Muscle layer of colon (tissue), 2 donors: ENCODE data around the gene PFKP.

Experiments used
- H3K27ac ChIP-seq: one replicate; pipeline ENCODE4 v1.7.0; 2013; ENCODE audit warnings: low read depth, mild to moderate bottlenecking, low read length, moderate library complexity
- H3K27me3 ChIP-seq, 2 donors: one replicate each; pipeline ENCODE4 v1.7.0; 2013; ENCODE audit warnings: low read length in 2 of 2, mild to moderate bottlenecking in 2 of 2; ENCODE audit not compliant: insufficient read depth in 2 of 2, control insufficient read depth in 1 of 2
- H3K36me3 ChIP-seq: one replicate; pipeline ENCODE4 v1.7.0; 2013; ENCODE audit warnings: mild to moderate bottlenecking, low read length; ENCODE audit not compliant: insufficient read depth
- H3K4me1 ChIP-seq: one replicate; pipeline ENCODE4 v1.7.0; 2013; ENCODE audit warnings: mild to moderate bottlenecking, low read length; ENCODE audit not compliant: insufficient read depth
- H3K4me3 ChIP-seq, 2 donors: one replicate each; pipeline ENCODE4 v1.7.0; 2013; ENCODE audit warnings: low read length in 2 of 2, low read depth in 1 of 2, mild to moderate bottlenecking in 1 of 2, moderate library complexity in 1 of 2
- H3K9ac ChIP-seq: one replicate; pipeline ENCODE4 v1.7.0; 2013; ENCODE audit warnings: low read length
- H3K9me3 ChIP-seq: one replicate; pipeline ENCODE4 v1.7.0; 2013; ENCODE audit warnings: mild to moderate bottlenecking, low read length
- donor health status: abdominal sarcoma.
- donor health status: Adenocarcinoma of cecum.

PFKP gene

DNA sequence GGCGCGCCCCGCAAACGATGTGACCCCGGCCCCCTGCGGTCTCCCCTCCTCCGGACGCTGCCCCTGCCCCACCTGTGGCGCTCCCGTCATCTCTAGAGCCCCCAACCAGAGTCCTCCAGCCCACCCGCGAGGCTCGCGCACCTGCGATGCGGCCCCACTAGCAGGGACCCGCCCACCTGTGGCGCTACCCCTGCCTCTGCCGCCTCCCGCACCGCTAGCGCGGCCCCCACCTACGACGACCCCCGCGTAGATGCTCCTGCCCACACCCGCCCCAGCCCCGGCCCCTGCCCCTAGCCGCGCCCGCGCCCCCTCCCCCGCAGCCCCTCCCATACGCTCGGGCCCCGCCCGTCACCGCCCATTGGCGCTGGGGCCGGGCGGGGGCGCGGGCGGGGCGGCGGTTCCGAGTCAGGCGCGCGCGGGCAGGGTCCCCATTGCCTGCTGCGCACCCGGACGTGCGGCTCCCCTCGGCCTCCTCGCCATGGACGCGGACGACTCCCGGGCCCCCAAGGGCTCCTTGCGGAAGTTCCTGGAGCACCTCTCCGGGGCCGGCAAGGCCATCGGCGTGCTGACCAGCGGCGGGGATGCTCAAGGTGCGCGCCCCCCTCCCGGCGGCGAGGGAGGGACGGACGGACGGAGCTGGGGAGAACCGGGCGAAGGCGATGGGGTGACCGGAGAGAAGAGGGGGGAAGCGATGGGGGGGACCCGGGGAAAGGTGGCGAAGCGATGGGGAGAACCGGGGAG lies at the start of gene PFKP:
Gene PFKP (plus strand): TSS at position 431 of the 741 bp plus-strand sequence. CDS start 48 bp downstream, at position 479.
- Histone ChIP-seq H3K36me3 (no peaks in the 10 kb centered on the region), H3K9ac (peak within 1 kb of the TSS; percentile 33), H3K27ac (peak within 1 kb of the TSS; percentile 72), H3K4me1 (peaks cover 6% of the 10 kb centered on the region), H3K4me3 (peak within 1 kb of the TSS; percentile 70 to 89), H3K9me3 (no peaks in the 10 kb centered on the region), H3K27me3 (peaks cover 5 to 20% of the 10 kb centered on the region in 2 donors)

DNA sequence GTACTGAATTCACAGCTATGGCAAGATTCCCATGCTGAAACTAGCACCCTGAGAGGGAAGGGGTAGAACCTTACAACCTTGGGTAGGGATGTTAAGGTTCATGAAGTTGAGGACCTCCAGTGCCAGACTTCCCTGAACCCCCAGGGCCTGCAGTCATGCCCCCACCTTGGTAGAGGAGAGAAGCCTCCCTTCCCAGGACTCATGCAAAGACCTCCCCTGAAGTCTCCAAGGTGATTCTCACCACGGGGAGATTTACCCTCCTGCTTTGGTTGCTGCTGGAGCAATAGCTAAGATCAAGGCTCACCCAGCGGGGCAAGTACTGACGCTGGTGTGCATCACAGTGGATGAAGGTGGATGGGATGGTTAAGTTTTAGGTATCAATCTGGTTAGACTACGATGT lies 49.1 kb upstream of the PFKP start:
- Histone ChIP-seq H3K4me1 (no peaks in the 10 kb centered on the region), H3K4me3 (no peak overlapping the region), H3K9me3 (no peaks in the 10 kb centered on the region), H3K27me3 (peaks cover 0 to under 1% of the 10 kb centered on the region in 2 donors), H3K36me3 (no peaks in the 10 kb centered on the region), H3K9ac (no peak overlapping the region), H3K27ac (no peak overlapping the region)

DNA sequence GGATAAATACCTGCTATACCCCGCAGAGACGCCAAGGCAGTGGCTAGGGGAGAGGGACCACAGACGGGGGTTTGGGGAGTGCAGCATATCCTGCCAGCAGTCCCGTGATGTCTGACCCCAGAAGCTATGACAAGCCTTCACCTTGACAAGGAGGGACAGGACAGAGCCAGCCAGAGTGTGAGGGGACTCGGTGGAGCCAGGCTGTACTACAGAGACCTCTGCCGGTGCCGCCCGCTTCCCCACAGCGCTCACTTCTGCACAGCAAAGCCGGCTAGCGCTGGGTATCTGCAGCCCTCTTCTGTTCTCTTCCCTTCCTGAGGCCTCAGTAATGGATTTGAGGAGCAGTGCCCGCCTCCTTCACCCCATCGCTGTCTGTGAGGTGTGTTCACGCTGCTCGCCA lies 47.0 kb upstream of the PFKP start:
- no peak overlapping the region for H3K9ac ChIP-seq
- no peaks in the 10 kb centered on the region for H3K4me1 ChIP-seq
- no peak overlapping the region for H3K27ac ChIP-seq
- no peaks in the 10 kb centered on the region for H3K36me3 ChIP-seq
- peaks cover 0 to 3% of the 10 kb centered on the region in 2 donors for H3K27me3 ChIP-seq
- H3K9me3 ChIP-seq, result no peaks in the 10 kb centered on the region
- no peak overlapping the region for H3K4me3 ChIP-seq

DNA sequence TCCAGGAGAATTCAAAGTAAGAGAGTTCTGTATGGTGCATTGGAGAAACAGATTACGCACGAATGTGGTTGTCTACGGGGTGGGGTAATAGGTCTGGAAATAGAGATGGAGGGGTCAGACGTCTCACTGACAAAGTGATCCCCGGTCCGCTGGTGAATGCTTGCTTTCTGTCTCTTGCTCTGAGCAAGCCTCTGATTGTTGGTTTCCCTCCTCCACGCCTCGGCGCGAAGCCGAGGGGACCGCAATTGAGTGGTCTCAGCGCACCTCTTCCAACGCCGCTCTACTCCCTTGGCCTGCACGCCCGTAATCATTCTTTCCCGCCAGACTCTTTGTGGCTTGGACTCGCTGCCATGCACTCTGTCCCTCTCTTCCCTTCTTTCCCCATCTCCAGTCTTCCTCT lies 46.5 kb upstream of the PFKP start:
- Histone ChIP-seq H3K4me3 (no peak overlapping the region), H3K9ac (no peak overlapping the region), H3K27me3 (peaks cover 0 to 3% of the 10 kb centered on the region in 2 donors), H3K36me3 (no peaks in the 10 kb centered on the region), H3K9me3 (no peaks in the 10 kb centered on the region), H3K27ac (no peak overlapping the region), H3K4me1 (no peaks in the 10 kb centered on the region)

DNA sequence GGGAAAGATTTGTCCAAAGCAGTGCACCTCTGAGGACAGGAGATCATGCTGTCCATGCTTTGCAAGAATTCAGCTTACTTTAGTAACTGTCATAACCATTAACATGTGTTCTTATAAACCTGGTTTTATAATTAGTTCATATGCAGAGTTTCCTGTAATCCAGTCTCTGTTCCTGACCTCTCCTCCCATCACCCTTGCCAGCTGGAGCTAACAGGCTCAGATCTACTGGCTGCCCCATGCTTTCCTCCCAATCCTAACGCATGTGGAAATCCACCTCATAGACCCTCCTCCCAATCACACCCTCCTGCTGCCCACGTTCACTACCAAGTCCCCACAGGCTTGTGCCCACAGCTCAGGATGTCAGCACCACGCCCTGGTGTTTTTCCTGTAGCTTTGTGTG lies 45.3 kb upstream of the PFKP start:
- H3K27me3 ChIP-seq, result peaks cover 0 to 3% of the 10 kb centered on the region in 2 donors
- no peaks in the 10 kb centered on the region for H3K9me3 ChIP-seq
- no peaks in the 10 kb centered on the region for H3K4me1 ChIP-seq
- H3K9ac ChIP-seq, result no peak overlapping the region
- H3K27ac ChIP-seq, result no peak overlapping the region
- no peaks in the 10 kb centered on the region for H3K36me3 ChIP-seq
- H3K4me3 ChIP-seq, result no peak overlapping the region

DNA sequence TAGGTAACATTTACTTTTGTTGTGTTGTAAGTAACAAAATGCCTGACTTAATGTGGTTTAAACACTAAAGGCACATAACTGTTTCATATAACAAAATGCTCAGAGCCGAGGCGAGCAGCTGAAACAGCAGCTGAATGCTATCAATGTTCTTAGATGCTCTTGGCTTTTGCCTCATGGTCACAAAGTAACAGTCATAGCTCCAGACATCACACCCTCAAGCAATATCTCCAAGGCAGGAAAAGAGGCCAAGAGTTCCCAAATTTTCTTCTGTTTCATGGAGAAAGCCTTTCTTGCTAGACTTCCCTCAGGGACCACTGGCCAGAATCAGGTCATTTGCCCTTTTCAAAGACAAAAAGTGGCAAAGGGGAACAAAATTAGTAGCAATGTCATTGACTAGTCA lies 43.5 kb upstream of the PFKP start:
- H3K27me3 ChIP-seq, result peaks cover 0 to 3% of the 10 kb centered on the region in 2 donors
- no peaks in the 10 kb centered on the region for H3K4me1 ChIP-seq
- no peak overlapping the region for H3K9ac ChIP-seq
- no peak overlapping the region for H3K4me3 ChIP-seq
- H3K36me3 ChIP-seq, result no peaks in the 10 kb centered on the region
- no peaks in the 10 kb centered on the region for H3K9me3 ChIP-seq
- H3K27ac ChIP-seq, result no peak overlapping the region

DNA sequence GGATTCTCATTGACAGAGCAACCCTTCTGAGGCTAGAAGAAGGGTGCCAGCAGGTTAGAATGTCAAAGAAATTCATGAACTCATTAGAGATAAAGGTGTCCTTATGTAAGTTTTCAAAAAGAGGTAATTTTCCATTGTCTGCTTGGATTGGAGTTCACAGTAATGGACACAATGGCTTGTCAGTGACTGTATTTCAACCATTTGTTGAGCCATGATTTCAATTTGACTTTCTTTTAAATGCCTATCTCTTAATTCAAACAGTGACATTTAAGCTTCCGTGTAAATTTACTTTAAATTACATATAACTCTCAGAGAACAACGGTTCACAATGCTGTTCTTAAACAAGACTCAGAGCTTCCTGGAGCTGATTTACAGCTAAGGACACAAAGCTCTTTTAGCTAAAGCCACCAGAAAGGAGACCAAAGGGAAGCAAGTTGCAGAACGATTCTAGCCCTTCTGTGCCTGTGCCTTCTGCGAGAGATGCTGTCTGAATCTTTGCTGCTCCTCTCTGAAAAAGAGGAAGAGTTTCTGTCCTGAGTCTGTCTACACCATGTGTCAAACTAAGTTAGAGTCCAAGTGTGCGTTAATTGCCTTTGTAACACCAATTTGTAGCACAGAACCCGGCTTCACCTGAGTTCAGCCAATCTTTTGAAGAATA lies 42.2 kb upstream of the PFKP start:
- H3K27me3 ChIP-seq, result peaks cover 0 to 3% of the 10 kb centered on the region in 2 donors
- H3K9ac ChIP-seq, result no peak overlapping the region
- no peaks in the 10 kb centered on the region for H3K36me3 ChIP-seq
- H3K9me3 ChIP-seq, result no peaks in the 10 kb centered on the region
- no peak overlapping the region for H3K27ac ChIP-seq
- no peak overlapping the region for H3K4me3 ChIP-seq
- H3K4me1 ChIP-seq, result no peaks in the 10 kb centered on the region

DNA sequence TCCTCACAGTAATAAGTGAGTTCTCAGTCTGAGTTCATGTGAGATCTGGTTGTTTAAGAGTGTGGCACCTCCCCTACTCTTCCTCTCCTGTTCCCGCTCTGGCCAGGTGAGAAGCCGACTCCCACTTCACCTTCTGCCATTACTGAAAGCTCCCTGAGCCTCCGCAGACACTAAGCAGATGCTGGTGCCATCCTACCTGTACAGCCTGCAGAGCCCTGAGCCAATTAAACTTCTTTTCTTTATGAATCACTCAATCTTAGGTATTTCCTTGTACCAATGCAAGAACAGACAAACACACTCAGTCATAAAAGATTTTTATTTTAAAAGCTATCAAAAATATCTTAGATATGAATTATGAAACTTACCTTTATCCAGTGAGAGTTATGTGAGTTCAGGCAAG lies 39.5 kb upstream of the PFKP start:
- H3K4me1 ChIP-seq, result no peaks in the 10 kb centered on the region
- H3K27ac ChIP-seq, result no peak overlapping the region
- no peaks in the 10 kb centered on the region for H3K9me3 ChIP-seq
- no peak overlapping the region for H3K4me3 ChIP-seq
- H3K27me3 ChIP-seq, result peaks cover 0 to 3% of the 10 kb centered on the region in 2 donors
- no peaks in the 10 kb centered on the region for H3K36me3 ChIP-seq
- H3K9ac ChIP-seq, result no peak overlapping the region

DNA sequence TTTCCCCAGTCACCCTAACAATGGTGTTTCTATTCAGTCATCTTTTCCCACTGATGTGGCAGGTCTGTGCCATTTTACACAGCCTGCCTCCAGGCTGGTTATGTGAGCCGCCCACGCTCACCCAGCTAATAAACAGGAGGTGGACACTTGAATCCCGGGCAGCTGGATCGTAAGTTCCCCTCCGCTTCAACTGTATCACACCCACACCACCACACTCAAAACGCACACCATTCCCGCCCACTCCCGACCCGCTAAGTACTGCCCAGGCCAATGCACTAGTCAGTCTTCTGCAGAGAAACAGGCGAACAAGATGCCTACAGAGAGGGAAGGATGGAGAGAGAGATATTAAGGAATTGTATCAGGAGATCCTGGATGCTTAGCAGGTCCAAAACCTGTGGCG lies 38.9 kb upstream of the PFKP start:
- no peaks in the 10 kb centered on the region for H3K4me1 ChIP-seq

DNA sequence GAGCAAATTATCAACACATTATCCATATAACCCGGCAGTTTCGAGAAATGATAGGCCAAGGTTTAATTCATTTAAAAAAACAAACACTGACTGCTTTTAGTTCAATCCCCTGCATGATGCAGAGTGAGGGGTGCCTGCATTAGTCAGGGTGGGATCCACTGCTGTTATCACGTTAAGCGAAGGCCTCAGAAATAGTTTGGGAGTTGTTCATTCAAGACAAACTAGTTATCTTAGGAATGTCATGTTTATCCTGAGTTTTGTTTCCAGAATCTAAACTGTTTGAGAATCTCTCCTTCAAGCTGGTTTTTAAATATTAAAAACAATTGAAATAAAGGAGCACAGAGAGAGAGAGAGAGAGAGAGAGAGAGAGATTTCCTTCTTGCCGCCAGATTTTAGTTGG lies 36.6 kb upstream of the PFKP start:
- Histone ChIP-seq H3K27me3 (no peaks in the 10 kb centered on the region), H3K4me3 (no peak overlapping the region), H3K9ac (no peak overlapping the region), H3K36me3 (no peaks in the 10 kb centered on the region), H3K27ac (no peak overlapping the region), H3K9me3 (no peaks in the 10 kb centered on the region), H3K4me1 (no peaks in the 10 kb centered on the region)

More for the DNA sequence above, 38.9 kb upstream of the PFKP start:
- Histone ChIP-seq H3K36me3 (no peaks in the 10 kb centered on the region), H3K4me3 (no peak overlapping the region), H3K9ac (no peak overlapping the region), H3K27ac (no peak overlapping the region), H3K9me3 (no peaks in the 10 kb centered on the region), H3K27me3 (peaks cover 0 to 3% of the 10 kb centered on the region in 2 donors)

DNA sequence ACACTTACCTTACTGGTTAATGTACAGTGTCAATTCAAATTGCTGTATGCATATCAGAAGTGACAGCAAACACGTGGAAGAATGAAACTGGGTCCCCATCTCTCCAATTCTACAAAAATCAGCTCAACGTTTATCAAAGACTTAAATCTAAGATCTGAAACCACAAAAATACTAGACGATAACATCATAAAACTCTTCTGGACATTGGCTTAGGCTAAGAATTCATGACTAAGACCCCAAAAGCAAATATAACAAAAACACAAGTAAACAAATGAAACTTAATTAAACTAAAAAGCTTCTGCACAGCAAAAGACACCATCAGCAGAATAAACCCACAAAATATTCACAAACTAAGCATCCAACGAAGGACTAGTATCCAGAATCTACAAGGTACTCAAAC lies 35.9 kb upstream of the PFKP start:
- no peak overlapping the region for H3K9ac ChIP-seq
- no peak overlapping the region for H3K27ac ChIP-seq
- no peak overlapping the region for H3K4me3 ChIP-seq

DNA sequence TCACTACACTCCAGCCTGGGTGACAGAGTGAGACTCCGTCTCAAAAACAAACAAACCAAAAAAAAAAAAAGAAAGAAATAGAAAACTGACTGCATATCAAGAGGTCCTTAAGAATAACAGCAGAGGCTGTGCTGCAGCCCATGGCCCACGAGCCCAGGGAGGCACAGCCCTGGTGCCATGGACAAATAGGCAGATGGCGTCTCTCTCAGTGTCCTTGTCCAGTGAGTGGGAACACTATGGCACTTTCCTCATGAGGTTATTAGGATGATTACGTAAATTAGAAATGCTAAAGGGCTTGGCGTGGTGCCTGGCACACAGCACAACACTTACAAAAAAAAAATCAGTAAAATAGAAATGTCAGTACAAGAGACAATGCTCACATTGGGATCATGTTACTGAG lies 33.4 kb upstream of the PFKP start:
- Histone ChIP-seq H3K4me3 (no peak overlapping the region), H3K27ac (no peak overlapping the region), H3K4me1 (no peaks in the 10 kb centered on the region), H3K36me3 (no peaks in the 10 kb centered on the region), H3K9ac (no peak overlapping the region), H3K9me3 (no peaks in the 10 kb centered on the region), H3K27me3 (no peaks in the 10 kb centered on the region)

More for the DNA sequence above, 35.9 kb upstream of the PFKP start:
- Histone ChIP-seq H3K9me3 (no peaks in the 10 kb centered on the region), H3K4me1 (no peaks in the 10 kb centered on the region), H3K36me3 (no peaks in the 10 kb centered on the region), H3K27me3 (no peaks in the 10 kb centered on the region)
